Measurements from ENCODE around the gene ADGRG1.

DNA sequence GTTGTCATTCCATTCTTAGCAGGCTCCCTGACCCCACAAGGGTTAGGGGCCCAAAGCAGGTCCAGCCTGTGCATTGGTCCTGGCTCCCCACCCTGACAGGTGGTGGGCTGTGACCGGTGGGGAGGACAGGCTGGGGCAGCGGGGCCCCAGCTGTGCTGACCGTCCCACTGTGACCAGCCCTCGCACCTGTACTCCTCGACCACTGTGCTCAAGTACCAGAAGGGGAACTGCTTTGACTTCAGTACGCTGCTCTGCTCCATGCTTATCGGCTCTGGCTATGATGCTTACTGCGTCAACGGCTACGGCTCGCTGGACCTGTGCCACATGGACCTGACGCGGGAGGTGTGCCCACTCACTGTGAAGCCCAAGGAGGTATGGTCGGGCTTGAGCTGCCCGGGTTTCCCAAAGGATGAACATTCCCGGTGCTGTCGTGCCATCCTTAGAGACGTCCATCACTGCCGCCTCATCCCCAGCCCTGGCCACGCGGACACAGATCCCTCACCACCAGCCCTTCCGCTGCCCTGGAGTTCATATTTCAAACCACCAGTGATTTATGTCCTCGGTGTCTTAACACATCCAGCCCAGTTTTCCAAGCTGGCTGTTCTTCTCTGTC is 73.4 kb downstream of the ADGRG1 start:
- TF ChIP-seq, protein P1, sequence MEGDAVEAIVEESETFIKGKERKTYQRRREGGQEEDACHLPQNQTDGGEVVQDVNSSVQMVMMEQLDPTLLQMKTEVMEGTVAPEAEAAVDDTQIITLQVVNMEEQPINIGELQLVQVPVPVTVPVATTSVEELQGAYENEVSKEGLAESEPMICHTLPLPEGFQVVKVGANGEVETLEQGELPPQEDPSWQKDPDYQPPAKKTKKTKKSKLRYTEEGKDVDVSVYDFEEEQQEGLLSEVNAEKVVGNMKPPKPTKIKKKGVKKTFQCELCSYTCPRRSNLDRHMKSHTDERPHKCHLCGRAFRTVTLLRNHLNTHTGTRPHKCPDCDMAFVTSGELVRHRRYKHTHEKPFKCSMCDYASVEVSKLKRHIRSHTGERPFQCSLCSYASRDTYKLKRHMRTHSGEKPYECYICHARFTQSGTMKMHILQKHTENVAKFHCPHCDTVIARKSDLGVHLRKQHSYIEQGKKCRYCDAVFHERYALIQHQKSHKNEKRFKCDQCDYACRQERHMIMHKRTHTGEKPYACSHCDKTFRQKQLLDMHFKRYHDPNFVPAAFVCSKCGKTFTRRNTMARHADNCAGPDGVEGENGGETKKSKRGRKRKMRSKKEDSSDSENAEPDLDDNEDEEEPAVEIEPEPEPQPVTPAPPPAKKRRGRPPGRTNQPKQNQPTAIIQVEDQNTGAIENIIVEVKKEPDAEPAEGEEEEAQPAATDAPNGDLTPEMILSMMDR (IDR thresholded peaks at IDR 0.05) = no peak
- no peak for TF ChIP-seq ZFX (IDR thresholded peaks at IDR 0.05; ENCODE audit: borderline replicate concordance)
